NCI-H460 (cell line): Measurements from ENCODE around the gene CREB5. TPM values are rescaled to one million over a fixed set of nuclear protein-coding genes. Genes with fewer than 3 reads are reported as not detected.

Experiments used
- DNase-seq: peaks from one replicate; pipeline ENCODE4 v3.0.0-alpha.2; 2016; ENCODE audit warnings: low read depth; ENCODE audit errors: extremely low read depth
- total RNA-seq: library from RNA; depleted of rRNA; stranded (reverse); fragments of >200 nt; shearing (Covaris generic); gene quantifications from 2 replicates; pipeline ENCODE4 v1.2.3, GENCODE V29; 2014

The CREB5 gene
- total RNA-seq, 1 experiment from 2014 or later, result 26.1 TPM

DNA sequence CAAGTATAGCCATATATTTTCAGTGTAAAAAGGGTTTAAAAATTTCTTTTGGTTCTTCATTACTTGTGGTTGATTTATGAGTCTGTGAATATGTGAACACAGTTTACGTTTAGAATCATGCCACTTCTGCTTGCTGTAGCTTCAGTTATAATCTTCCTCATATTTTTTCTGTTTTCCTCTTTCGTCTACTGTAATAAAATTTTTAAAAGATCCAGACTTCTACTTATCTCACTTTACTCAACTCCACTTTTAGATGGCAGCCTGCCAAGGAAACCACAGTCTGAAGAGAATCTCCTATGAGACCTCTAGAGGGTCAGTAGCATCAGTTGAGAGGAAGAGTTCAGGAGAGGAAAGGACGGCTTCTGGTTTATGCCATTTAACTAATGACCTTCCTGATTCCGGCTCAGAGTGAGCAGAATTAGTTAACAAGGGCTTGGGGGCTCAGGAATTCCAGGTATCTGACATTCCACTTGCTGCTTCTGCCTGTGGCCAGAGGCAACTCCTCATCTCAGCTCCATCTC, 21.4 kb downstream of the CREB5 start:
- DNase-seq, result no peak

GRCh38 chr7:28434510-28434909, 22.2 kb downstream of the CREB5 start:
- DNase-seq, result no peak

GRCh38 chr7:28435152-28435551, 22.8 kb downstream of the CREB5 start:
- DNase-seq, result no peak

DNA sequence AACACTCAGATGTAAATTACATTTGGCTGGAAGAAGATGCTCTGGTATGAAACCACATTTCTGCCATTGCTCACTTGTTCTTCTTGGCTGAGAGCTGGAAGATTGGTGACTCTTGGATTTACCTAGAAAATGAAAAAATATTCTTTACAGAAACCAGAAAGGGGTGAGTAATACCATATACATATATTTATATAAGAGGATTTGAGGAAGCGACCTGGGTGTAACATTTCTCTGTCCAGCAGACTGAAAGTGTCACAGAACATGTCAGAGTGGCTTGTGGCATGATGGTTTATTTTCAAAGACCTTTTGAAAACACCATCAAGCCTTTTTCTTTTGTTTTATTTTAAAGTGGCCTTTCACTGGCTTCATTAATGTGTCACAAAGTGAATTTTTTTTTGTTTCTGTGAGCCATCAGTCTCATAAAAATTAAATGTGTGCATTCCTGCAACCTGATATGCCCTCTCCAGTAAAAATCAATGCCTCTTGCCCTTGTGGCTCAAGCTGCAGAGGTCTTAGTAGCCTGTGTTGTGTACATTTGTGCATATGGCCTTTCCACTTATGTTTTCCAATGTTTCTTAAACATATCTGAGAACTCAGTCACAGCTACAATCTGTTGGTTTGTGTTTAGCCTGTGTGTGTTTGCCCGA, 23.5 kb downstream of the CREB5 start:
- no peak for DNase-seq

DNA sequence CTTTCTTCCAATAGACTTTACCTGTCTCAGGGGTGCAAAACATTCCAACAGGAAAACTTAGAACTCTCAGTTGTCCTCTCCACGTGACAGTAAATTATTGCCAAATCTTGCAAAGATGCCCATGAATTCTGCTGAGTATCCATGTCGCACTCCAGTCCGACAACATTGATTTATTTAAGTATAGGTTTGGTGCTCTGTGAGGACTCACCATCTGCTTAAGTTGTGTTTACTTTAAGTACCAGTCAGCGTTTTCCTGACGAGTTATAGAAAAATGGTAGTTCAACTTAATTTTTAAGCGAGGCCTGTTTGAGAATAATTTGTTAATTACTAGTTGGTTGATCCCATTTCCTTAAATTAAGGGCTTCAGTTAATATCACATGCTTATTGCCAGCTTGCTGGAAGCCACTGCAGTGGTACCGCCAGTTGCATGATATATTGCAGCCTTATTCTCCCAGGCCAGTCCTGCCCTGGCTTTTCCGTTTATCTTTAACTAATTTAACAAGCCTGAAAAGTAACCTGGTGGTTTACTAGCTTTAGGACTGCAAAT, 27.8 kb downstream of the CREB5 start:
- DNase-seq, result no peak

DNA sequence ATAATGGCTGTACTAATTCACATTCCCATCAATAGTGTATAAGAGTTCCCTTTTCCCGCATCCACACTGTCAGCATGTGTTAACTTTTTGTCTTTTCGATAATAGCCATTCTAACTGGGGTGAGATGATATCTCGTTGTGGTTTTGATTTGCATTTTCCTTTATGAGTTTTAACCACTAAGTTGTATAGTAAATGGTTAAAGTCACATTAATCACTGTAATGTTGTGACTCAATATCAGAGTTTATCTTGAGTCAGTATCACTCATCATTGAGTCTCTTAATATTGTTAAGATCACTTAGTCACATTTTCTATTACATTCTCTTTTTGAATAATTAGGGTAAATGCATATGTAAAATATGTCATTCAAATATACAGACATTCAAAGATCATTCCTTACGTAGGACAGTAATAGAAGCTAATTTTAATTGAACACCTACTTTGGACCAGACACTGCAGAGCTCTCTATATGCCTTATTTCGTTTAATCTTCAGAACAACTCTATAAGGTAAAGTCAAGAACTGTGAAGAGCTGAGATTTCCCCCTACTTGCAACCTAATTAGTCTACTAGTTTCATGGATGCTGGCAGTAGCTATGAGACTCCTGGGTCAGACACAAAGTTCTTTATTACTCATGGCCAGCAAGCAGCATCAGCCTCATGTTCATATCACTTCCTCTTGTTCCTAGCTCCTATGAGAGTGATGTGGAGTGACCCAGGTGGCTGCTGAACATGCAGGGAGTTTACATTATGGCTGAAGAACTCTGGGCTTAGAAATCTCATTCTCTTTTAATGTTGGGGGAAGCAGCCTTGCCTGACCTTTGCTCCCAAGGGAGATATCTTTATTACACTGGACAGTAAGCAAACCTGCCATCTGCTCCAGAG, 30.5 kb downstream of the CREB5 start:
- no peak for DNase-seq

GRCh38 chr7:28446131-28446530, 33.8 kb downstream of the CREB5 start:
- DNase-seq, result no peak

GRCh38 chr7:28447071-28447470, 34.8 kb downstream of the CREB5 start:
- no peak for DNase-seq

- no peak for DNase-seq
Observed at GRCh38 chr7:28448708-28449107, 36.4 kb downstream of the CREB5 start.

DNA sequence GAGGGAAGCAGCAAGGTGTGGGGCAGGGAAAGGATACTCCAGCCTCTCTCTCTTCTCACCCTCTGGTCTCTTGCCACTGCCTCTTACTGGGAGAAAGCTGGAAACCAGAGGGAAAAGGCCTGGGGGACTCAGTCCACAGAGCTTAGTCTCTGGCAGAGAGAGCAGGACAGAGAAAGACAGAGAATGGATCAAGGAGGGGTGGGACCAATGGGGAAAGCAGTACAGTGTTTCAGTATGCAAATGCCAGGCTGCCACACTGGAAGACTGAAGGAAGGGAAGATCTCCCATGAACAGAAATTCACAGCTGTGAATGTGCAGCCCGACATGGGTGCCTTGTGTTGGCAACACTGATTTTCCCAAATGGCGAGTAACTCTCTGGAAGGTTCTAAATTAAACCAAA, 40.4 kb downstream of the CREB5 start:
- no peak for DNase-seq

DNA sequence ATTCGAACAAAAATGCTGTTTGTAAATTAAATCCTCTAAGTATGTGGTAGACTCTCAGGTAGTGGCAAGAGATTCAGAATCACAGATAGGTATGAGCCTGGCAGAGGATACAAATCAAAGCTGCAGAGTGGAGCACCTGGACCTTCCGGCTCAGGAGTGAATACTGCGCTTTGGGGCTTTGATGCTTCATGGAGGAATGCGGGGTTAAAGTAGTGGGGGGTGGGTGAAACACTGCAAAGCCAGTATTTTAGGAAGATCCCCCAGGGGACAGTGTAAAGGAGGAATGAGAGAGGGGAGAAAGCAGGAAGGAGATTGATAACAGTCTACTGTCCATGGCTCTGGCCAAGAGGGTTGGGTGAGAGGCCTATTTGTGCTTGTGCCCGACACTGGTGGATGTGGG, 43.2 kb downstream of the CREB5 start:
- no peak for DNase-seq

DNA sequence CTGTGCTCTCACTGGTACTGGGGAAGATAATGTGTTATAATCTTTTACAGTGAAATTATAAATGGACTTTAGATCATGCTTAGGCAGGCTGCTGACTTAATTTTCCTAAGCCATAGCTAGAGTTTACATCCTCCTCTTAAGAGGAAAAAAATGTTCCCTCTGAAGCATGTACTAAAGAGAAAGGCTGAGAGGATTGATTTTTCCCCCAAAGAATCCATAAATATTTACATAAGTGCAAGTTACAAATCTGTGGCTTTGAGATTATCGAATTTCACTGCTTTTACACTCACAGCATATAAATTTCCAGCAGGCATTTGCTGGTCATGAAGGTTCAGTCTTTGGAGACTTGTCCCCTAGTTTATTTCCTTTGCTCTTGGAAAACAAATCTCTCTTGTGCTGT, 43.7 kb downstream of the CREB5 start:
- no peak for DNase-seq

DNA sequence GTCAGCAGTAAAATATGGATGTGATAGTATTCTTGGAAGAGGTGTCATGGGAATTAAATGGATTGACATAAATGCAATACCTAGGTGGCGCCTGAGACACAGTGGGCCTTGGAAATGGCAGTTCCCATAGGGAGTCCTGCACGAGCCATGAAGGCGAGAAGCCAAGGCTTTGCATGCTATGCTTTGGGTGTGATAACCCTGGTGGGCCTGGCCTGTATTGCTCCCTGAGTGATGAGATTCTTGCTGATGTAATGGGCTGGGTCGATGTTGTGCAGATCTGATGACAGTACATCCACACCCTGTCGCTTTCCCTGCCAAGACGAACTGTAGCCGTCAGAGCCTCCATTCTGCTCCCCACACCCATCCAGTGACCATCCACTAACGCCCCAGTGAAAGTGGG, 46.4 kb downstream of the CREB5 start:
- DNase-seq, result no peak

- DNase-seq, result no peak
Observed at GRCh38 chr7:28459306-28459705, 47.0 kb downstream of the CREB5 start.

GRCh38 chr7:28465697-28466096, 53.4 kb downstream of the CREB5 start:
- no peak for DNase-seq

DNA sequence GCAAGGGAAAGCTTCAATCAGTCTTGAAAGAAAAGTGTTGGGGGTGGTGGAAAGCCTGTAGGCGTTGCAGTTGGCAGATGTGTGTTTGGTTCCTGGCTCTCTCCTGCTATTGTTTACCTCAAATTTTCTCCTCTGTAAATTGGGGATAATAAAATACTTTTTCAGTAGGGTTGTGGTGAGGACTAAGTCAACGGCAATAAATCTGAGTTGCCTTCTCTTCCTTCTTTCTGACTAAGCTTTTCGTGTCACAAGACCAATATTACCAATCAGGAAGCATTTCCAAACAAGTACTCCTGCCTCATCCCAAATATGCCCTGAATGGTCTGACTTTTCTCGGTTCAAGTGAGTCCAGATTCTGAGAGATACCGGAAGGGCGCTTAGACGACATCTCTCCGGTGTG, 54.0 kb downstream of the CREB5 start:
- DNase-seq, result no peak

DNA sequence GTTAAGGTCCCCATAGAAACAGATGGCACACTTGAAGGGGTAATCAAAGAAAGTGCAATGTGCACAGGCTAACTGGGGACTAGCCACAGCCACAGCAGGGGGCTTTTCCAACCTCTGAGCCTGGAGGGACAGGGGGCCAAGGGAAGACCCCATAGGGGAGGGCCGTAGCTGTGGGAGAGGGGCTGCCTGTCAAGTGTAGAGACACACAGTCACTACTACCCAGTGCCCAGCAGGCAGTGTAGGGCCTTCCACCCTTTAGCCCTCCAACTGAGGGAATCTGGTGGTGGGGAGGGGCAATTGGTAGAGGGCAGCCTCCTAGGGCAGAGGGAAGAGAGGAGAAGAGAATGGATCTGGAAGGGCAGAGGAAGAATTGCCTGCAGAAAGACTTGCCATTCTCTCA, 54.6 kb downstream of the CREB5 start:
- no peak for DNase-seq

DNA sequence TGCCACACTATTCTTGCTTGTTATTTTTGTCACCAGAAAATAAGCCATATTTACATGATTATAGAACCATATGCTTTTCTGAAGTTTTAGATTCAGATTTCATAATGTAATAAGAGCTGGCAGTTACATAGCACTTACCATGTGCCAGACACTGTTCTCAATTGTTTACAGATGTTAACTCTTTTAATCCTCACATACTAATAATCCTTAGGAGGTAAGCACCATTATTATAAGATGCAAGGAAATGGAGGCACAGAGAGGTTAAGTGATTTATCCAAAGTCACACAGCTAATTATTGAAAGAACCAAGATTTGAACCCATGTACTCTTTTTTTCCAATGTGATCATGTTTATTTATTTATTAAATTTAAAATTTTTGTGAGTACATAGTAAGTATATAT, 57.2 kb downstream of the CREB5 start:
- DNase-seq, result no peak

GRCh38 chr7:28470344-28470743, 58.0 kb downstream of the CREB5 start:
- no peak for DNase-seq

- DNase-seq, result no peak
Observed at GRCh38 chr7:28472332-28472731, 60.0 kb downstream of the CREB5 start.

GRCh38 chr7:28473571-28474281, 61.4 kb downstream of the CREB5 start:
- no peak for DNase-seq
